NCI-H526 treated with DMSO at 0.1 percent for 48 hours (cell line): Measurements from ENCODE around the gene AQP1.

Source experiments
- DNase-seq: peaks from one replicate; lab custom pipeline; 2025; lab: John Stamatoyannopoulos, UW

The AQP1 gene

DNA sequence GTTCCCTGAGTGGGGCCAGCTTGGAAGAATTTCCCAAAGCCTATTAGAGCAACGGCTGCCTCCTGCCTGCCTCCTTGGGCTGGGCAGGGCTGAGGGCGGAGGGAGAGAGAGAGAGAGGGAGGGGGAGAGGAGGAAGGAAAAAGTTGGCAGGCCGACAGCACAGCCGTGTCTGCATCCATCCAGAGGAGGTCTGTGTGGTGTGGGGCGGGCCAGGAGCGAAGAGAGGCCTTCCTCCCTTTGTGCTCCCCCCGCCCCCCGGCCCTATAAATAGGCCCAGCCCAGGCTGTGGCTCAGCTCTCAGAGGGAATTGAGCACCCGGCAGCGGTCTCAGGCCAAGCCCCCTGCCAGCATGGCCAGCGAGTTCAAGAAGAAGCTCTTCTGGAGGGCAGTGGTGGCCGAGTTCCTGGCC is at the start of gene AQP1:
Gene AQP1 (plus strand): TSS at position 293 of the 409 bp plus-strand sequence. CDS start 57 bp downstream, at position 350.
- no peak for DNase-seq

- DNase-seq, result no peak
These were observed 48.5 kb upstream of the AQP1 start for GRCh38 chr7:30862995-30863705.

DNA sequence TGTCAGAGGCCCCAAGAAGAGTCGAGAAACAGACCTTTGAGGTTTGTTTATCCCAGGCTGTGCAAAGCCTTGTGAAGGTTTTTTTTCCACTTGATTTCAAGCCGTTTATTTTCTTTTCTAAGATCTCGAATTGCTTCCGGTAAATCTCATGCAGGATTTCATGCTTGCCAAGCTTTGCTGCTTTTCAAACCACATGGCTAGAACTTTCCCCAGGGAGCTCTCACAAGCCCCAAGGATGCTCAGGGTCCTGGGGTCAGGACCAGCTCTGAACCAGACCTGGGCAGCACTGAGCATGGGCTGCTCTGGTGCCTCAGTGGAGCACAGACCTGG is 48.0 kb upstream of the AQP1 start:
- DNase-seq, result no peak

DNA sequence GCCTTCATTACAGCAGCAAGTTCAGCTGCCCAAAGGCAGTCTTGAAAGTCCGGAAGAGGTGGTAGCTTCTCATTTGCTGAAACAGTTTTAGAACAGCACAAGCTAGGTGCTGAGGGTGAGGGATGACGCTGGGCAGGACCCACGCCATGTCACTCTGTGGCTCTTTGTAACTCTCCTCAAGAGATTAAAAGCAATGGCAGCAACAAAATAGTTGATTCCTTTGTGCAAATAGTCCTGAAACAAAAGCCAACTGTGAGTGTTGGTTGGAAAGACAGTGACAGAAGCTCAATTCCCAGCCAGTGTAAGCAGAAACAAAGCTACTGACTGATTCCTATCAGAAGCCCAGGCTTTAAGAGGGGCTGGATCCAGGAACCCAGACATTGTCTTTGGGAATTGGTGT is 47.6 kb upstream of the AQP1 start:
- DNase-seq, result no peak

DNA sequence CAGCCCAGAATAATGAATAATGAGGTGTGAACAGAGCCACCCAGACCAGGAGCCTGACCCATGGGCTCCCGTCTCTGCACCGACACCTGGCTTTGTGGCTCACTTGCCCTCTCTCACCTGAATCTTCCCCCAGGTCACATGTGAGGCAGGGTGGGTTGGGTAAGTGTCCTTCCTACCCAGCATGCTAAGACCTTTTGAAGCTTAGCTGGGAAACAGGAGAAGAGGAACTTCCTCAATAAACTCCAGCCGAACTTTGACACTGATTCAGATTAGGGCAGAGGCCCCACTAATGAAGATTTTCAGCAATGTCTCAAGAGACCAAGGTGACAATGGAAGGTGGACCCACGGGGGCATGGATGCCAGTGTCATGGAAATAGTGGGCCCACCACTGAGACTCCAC is 46.6 kb upstream of the AQP1 start:
- DNase-seq, result no peak

DNA sequence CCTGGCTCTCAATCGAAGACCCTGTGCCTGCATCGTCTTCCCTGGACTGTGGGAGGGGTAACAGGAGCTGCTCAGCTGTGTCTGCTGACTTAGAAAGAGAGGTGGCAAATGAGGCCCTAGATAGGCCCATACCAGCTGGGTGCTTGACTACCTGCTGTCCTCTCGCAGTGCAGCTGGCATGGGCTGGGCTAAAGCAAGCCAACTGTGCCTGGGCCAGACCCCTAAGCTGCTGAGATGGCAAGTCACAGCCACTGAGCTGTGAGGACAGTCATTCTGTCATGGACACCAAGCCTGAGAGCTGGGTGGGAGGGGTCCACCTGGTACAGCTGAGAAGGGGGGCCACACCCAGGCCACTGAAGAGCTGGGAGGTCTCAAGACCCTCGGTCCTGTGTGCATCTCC is 45.8 kb upstream of the AQP1 start:
- no peak for DNase-seq

GRCh38 chr7:30866939-30867338 is 44.7 kb upstream of the AQP1 start:
- no peak for DNase-seq

GRCh38 chr7:30867483-30867882 is 44.2 kb upstream of the AQP1 start:
- DNase-seq, result no peak

DNA sequence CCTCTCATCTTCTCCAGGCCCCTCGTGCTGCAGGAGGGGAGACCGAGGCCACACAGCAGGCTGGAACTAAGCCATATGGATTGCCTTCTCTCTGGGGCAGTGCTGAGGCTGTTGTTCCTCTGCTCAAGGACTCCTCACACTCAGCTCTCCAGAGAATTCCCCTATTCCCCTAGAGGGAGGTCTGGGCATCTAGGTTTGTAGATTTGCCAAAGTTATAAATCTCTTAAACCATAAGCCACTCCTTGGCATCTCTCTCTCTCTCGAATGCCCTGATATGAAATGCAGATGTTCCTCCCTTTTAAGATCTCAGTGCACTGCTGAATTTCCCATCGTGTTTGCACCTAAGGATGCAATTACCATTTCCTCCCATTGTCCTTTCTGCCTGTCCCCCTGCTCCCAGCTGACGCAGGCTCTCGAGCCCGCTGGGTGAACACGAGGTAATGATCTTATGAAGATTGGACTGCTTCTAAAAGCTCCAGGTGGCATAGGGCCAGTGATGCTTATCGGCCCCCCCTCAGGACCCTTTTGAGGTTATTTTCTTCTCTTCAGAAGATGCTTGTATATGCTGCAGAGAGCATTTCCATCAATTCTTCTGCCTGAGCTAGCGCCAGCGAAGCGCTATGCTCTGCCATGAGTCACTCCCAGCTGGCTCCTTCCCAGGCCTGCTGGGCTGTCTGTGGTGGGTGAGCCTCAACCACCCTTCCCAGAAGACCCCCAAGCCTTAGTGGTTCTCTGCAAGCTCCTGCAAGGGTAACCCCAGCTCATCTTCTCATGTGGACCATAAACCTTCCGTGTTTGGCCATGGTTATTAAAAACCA is 41.6 kb upstream of the AQP1 start:
- DNase-seq, result no peak

- DNase-seq, result no peak
These were observed 40.7 kb upstream of the AQP1 start for GRCh38 chr7:30870821-30871518.

- DNase-seq, result no peak
These were observed 40.0 kb upstream of the AQP1 start for GRCh38 chr7:30871655-30872054.

DNA sequence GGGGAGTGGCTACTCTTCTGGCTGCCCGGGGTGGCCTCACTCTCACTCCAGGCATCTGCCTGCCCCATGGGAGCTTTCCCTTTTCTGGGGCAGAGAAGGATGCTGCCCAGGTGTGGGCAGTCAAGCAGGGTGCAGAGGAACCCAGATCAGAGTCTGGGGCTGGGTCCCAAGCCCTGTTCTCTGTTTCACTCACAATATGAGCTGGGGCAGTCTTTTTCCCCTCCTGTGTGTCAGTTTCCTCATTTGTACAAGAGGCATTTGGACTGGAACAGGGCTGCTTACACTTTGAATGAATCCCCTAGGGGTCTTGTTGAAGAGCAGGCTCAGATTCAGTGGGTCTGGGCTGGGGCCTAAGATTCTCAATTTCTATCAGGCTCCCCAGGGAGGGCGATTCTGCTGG is 38.4 kb upstream of the AQP1 start:
- no peak for DNase-seq

DNA sequence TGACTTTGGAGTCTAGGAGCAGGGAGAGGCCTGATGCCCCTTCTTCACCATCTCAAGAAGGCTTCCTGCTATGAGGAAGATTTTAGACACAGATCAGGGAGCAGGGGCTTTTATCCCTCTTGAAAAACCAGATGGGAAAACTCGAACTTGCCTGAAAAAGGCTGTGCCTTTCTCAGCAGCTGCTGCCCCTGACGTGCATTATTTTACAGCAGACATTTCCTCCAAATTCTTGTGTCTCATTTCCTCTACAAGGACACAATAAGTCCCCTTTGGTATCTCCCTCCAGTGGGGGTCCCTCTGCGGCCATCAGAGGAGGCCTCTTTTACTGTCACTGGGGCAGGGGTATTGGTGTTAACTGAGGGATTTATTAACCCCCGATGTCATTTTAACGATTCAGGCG is 38.0 kb upstream of the AQP1 start:
- DNase-seq, result no peak

DNA sequence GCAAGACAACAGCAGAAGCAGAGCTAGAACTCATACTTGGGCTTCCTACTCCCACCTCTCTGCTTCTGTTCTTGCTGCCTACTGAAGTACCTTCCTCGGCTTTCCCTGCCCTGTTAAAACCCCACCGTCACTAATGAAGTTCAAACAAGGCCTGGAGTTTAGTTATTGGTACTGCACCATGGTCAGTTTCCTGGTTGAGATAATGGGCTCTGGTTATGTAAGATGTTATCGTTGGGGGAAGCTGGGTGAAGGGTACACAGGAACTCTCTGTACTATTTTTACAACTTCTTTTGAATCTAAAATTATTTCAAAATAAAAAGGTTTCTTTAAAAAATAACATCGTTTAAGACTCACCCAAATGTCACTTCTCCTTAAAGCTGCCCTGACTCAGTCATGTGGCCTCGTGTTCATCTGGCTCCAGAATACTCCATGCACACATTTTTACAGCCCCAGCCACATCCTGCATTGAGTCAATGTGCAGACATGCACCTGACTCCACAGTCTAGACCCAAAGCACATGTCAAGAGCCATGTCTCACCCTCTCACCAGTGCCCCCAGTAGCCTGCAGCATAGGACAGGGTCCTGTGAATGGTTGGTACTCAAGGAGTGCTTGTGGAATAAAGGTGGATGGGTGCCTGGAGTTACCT is 36.9 kb upstream of the AQP1 start:
- no peak for DNase-seq

- DNase-seq, result no peak
These were observed 34.5 kb upstream of the AQP1 start for GRCh38 chr7:30877015-30877769.

DNA sequence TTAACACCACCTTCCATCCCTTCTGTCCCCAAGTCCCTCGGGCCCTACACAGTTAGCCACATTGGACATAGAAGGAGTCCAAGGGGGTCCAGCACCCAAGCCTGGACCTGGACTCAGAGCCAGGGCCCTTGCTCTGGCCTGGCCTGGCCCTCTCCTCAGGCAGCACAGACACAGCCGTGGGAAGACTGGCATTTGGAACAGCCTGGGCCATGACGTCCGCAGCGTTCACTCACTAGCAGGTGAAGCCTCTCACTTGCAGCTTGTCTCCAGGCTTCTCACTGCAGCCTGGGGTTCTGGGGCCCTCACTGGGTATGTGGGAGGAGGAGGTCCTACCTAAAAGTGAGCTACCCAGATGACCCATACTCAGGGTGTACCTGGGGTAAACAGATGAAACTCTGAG is 33.7 kb upstream of the AQP1 start:
- DNase-seq, result no peak

DNA sequence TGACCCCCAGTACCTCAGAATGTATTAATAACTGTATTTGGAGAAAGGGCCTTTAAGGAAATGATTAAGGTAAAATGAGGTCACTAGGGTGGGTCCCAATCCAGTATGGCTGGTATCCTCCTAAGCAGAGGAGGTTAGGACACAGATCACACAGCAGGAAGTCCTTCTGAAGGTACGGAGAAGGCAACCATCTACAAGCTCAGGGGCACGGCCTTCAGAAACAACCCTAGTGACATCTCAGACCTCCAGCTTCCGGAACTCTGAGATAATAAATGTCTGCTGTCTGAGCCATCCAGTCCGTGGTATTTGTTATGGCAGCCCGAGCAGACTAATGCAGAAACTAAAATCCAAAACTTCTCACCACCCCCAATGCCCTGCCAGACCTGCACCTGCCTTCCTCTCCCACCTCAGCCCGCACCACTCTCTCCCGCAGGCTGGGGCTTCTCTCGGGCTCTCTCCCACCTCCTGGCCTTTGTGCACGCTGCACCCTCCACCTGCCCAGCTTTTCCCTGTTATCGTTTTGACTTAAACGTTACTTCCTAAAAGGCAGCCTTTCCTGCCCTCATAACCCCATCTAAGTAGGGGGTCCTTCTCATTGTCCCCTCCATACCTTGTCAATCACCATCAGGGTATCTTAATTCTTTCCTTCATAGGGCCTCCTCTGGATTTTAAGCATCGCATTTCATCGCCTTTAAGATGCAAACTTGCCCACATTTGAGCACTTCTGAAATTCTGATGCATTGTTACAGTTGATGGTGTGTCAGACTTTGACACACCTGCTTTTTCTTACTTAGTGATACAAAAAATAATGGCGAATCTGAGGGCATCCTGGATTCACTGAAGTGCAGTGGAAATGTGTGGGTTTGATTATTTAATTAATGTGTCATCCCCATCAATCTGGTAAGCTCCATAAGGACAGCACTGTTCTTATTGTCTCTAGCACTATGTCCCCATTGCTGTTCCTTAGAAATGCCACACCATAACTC is 32.2 kb upstream of the AQP1 start:
- no peak for DNase-seq

GRCh38 chr7:30880125-30880720 is 31.4 kb upstream of the AQP1 start:
- no peak for DNase-seq

GRCh38 chr7:30880941-30881340 is 30.7 kb upstream of the AQP1 start:
- no peak for DNase-seq

- DNase-seq, result no peak
These were observed 30.2 kb upstream of the AQP1 start for GRCh38 chr7:30881448-30881847.
